ENCODE data around the gene LRRC10. TPM values are rescaled to one million over a fixed set of nuclear protein-coding genes. Genes with fewer than 3 reads are reported as not detected.

Gene LRRC10
- not detected for total RNA-seq

GRCh38 chr12:69610729-69611128, at the start of gene LRRC10:
TSS of gene LRRC10 (minus strand) at chr12:69610907. CDS start at chr12:69610838, 69 bp downstream.

GRCh38 chr12:69585189-69586062, 25.3 kb downstream of the LRRC10 start, which contains the start of gene CCT2:
TSS of gene CCT2 (plus strand) at chr12:69585459. CDS start at chr12:69585522, 63 bp downstream.

Small RNAs within 50 kb of the gene (small RNA-seq; reads per million reads assigned to genes)
- 1.9 reads per million, percentile 89 among the genes with 10 or more reads in this experiment for gene MIR3913-1 (ENCODE audit: low replicate concordance)

Other genes with a start within 250 kb of the LRRC10 start
- 65.5 TPM for gene FRS2, start 140.5 kb downstream of the LRRC10 start, total RNA-seq
- gene CCT2, start 25.4 kb downstream of the LRRC10 start, total RNA-seq = 146 TPM
- gene BEST3, start 88.4 kb upstream of the LRRC10 start, total RNA-seq = 14.2 TPM
- 65.6 TPM for gene RAB3IP, start 128.0 kb upstream of the LRRC10 start, total RNA-seq
- gene MYRFL, start 214.3 kb upstream of the LRRC10 start, total RNA-seq = 1.9 TPM